Activated B cell treated with CpG ODN at 0.5 μM for 24 hours (primary cell): ENCODE results near the gene SMG6. TPM values are rescaled to one million over a fixed set of nuclear protein-coding genes. Genes with fewer than 3 reads are reported as not detected.

ENCODE experiments used
- ATAC-seq: fragments of 200-7000 bp; cut with Tn5 transposase; one replicate; pipeline ENCODE4 v1.10.0; 2021; ENCODE audit warnings: low read depth, mild to moderate bottlenecking, moderate library complexity
- CTCF ChIA-PET: fragments of 350-600 bp; sonication (Branson Sonifier 250); formaldehyde crosslinking; loops from one replicate; lab custom pipeline; 2021; ENCODE audit warnings: antibody characterized with exemption; lab: Charles Lee
- POLR2A ChIA-PET: fragments of 350-600 bp; sonication (Branson Sonifier 250); formaldehyde crosslinking; loops from one replicate; lab custom pipeline; 2021; ENCODE audit warnings: antibody characterized with exemption; lab: Charles Lee
- DNase-seq: peaks from one replicate; pipeline ENCODE4 v3.0.0; 2022
- H3K27ac Mint-ChIP-seq: one replicate; pipeline ENCODE4 v1.8.0; 2020; ENCODE audit warnings: mixed read lengths
- H3K27me3 Mint-ChIP-seq: one replicate; pipeline ENCODE4 v1.8.0; 2021; ENCODE audit warnings: mixed read lengths
- H3K36me3 Mint-ChIP-seq: one replicate; pipeline ENCODE4 v1.8.0; 2021; ENCODE audit warnings: low read depth, mixed read lengths
- H3K4me1 Mint-ChIP-seq: one replicate; pipeline ENCODE4 v1.8.0; 2021; ENCODE audit warnings: mixed read lengths
- H3K4me3 Mint-ChIP-seq: one replicate; pipeline ENCODE4 v1.8.0; 2020; ENCODE audit warnings: mild to moderate bottlenecking, mixed read lengths
- H3K9me3 Mint-ChIP-seq: one replicate; pipeline ENCODE4 v1.8.0; 2020; ENCODE audit warnings: mixed read lengths
- intact Hi-C: fragments of 100-400 bp; cut with micrococcal nuclease; formaldehyde crosslinking; loops from one replicate; pipeline ENCODE4 v1.15.1; 2024
- total RNA-seq: library from RNA; stranded (reverse); gene quantifications from 2 replicates; pipeline ENCODE4 v1.2.3, GENCODE V29; 2022
- TF ChIP-seq, protein P1 (sequence below): fragments of 200-600 bp; IDR thresholded peaks from one replicate; pipeline ENCODE4 v1.8.0; 2022; ENCODE audit warnings: antibody characterized with exemption, mild to moderate bottlenecking

The SMG6 gene
- total RNA-seq, 1 donor from 2014 or later = 30.5 TPM

DNA sequence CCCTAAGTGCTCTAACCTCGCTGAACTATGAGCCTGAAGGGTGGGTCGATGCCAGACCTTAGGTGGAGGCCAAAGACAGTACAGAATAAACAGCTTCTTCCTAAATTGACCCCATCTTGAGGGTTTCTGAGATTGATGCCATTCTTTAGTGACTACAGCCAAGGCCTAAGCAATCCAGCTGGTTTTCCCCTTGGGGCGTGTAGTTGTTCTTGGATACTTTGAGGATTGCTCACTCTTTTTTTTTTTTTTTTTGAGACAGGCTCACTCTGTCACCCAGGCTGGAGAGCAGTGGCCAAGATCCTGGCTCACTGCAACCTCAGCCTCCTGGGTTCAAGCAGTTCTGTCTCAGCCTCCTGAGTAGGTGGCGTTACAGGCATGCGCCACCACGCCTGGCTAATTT, 259.8 kb downstream of the SMG6 start:
- POLR2A ChIA-PET = interaction anchor here (0.6 to 0.9 kb wide), 3 partner anchors 11 to 275 kb away, joined by 3 to 6 read pairs (median 4); no protein-coding TSS in a partner anchor
- intact Hi-C loops = loop anchor here (5.0 kb wide), 3 partner anchors 136 to 376 kb away; no protein-coding TSS in a partner anchor
- peak overlapping the region; percentile 87 for H3K27ac Mint-ChIP-seq

GRCh38 chr17:2042933-2043332, 260.7 kb downstream of the SMG6 start:
- intact Hi-C loops = loop anchor here (1.0 to 5.0 kb wide), 4 partner anchors 136 to 376 kb away; no protein-coding TSS in a partner anchor
- POLR2A ChIA-PET = no interaction called here

More for the DNA sequence above, 259.8 kb downstream of the SMG6 start:
- Mint-ChIP-seq H3K4me3 (peak overlapping the region; percentile 11), H3K27me3 (peaks cover 3% of the 10 kb centered on the region), H3K9me3 (no peaks in the 10 kb centered on the region), H3K4me1 (peaks cover 27% of the 10 kb centered on the region), H3K36me3 (peaks cover 25% of the 10 kb centered on the region)
- CTCF ChIA-PET = interaction anchor here (0.5 to 1.2 kb wide), 3 partner anchors 171 to 374 kb away, joined by 3 to 4 read pairs (median 4); no protein-coding TSS in a partner anchor
- TF ChIP-seq, protein P1, sequence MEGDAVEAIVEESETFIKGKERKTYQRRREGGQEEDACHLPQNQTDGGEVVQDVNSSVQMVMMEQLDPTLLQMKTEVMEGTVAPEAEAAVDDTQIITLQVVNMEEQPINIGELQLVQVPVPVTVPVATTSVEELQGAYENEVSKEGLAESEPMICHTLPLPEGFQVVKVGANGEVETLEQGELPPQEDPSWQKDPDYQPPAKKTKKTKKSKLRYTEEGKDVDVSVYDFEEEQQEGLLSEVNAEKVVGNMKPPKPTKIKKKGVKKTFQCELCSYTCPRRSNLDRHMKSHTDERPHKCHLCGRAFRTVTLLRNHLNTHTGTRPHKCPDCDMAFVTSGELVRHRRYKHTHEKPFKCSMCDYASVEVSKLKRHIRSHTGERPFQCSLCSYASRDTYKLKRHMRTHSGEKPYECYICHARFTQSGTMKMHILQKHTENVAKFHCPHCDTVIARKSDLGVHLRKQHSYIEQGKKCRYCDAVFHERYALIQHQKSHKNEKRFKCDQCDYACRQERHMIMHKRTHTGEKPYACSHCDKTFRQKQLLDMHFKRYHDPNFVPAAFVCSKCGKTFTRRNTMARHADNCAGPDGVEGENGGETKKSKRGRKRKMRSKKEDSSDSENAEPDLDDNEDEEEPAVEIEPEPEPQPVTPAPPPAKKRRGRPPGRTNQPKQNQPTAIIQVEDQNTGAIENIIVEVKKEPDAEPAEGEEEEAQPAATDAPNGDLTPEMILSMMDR = no peak
- DNase-seq (no peak), ATAC-seq (no peak)

GRCh38 chr17:2042390-2042847, 261.2 kb downstream of the SMG6 start:
- Mint-ChIP-seq H3K4me3 (peak overlapping the region; percentile 90), H3K27me3 (no peaks in the 10 kb centered on the region), H3K36me3 (peaks cover 38% of the 10 kb centered on the region), H3K4me1 (peaks cover 24% of the 10 kb centered on the region), H3K27ac (peak overlapping the region; percentile 87), H3K9me3 (no peaks in the 10 kb centered on the region)
- TF ChIP-seq, protein P1 = no peak
- intact Hi-C loops = loop anchor here (1.0 to 5.0 kb wide), 4 partner anchors 135 to 375 kb away; no protein-coding TSS in a partner anchor
- ATAC-seq = no peak
- ChIA-PET POLR2A (no interaction called here), CTCF (interaction anchor here (1.4 kb wide), 1 partner anchor 202 kb away, joined by 7 read pairs; no protein-coding TSS in a partner anchor)
- DNase-seq = no peak

More at GRCh38 chr17:2042933-2043332, 260.7 kb downstream of the SMG6 start:
- no peak for DNase-seq
- Mint-ChIP-seq H3K36me3 (peaks cover 33% of the 10 kb centered on the region), H3K27ac (peak overlapping the region; percentile 87), H3K27me3 (peaks cover under 1% of the 10 kb centered on the region), H3K4me3 (peak overlapping the region; percentile 90), H3K4me1 (peaks cover 24% of the 10 kb centered on the region), H3K9me3 (no peaks in the 10 kb centered on the region)
- no peak for ATAC-seq
- TF ChIP-seq, protein P1 = no peak
- CTCF ChIA-PET = no interaction called here

DNA sequence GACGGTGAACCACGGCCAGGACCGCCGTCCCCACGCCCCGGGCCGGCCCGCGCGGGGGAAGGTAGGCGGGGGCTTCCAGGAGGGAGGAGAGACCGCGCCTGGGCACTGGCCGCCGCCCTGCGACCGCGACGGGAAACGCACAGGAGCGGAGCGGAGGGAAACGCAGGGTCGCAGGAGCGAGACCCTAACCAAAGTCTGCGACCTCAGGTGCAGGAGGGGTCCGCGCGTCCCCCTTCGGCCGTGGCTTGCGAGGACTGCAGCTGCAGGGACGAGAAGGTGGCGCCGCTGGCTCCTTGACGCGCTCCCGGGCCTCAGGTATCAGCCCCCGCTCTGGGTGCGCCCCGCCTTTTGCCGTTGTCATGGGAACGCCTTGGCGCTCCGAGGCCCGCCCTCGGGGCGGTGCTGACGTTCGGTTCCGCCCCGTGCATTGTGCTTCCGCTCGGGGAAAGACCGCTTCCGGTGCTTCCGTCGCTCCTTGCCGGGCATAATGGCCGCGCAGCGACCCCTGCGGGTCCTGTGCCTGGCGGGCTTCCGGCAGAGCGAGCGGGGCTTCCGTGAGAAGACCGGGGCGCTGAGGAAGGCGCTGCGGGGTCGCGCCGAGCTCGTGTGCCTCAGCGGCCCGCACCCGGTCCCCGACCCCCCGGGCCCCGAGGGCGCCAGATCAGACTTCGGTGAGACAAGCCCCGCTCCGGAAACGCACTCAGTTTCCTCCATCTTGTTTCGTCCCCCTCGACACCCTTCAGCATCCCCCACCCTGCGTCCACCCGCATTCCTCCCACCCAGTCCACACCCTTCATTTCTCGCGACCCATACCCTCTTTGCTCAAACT, 261.8 kb downstream of the SMG6 start, which contains the start of gene OVCA2:
OVCA2 (plus strand) TSS at position 462 of the 829 bp plus-strand sequence; CDS start at position 488, 26 bp downstream.
- intact Hi-C loops = loop anchor here (1.0 to 5.0 kb wide), 6 partner anchors 11 to 374 kb away; partner anchors contain the start of genes DPH1 and RTN4RL1
- peaks cover 44% of the 10 kb centered on the region for H3K36me3 Mint-ChIP-seq

More for the DNA sequence above, 261.8 kb downstream of the SMG6 start, which contains the start of gene OVCA2:
- Mint-ChIP-seq H3K9me3 (no peaks in the 10 kb centered on the region), H3K27me3 (no peaks in the 10 kb centered on the region), H3K4me1 (peaks cover 24% of the 10 kb centered on the region), H3K4me3 (peak within 1 kb of the TSS; percentile 90), H3K27ac (peak within 1 kb of the TSS; percentile 87)
- ATAC-seq = peak; percentile 90
- peak; percentile 97 for DNase-seq
- CTCF ChIA-PET = interaction anchor here (1.1 to 1.4 kb wide), 2 partner anchors 203 to 325 kb away, joined by 4 to 7 read pairs; no protein-coding TSS in a partner anchor
- POLR2A ChIA-PET = interaction anchor here (1.2 to 1.5 kb wide), 2 partner anchors 9 to 17 kb away, joined by 3 read pairs; partner anchors contain the start of gene RTN4RL1
- TF ChIP-seq, protein P1 = no peak
